22Rv1 (cell line): ENCODE data around the gene PPP4R3B.

Source experiments
- ZFX ChIP-seq: fragments of 450-650 bp; IDR thresholded peaks from 2 replicates; pipeline ENCODE4 v1.6.1; 2017; ENCODE audit warnings: antibody characterized with exemption, borderline replicate concordance
- TF ChIP-seq, protein P1 (sequence below): fragments of 450-650 bp; IDR thresholded peaks from 2 replicates; pipeline ENCODE4 v1.5.1; 2017; ENCODE audit warnings: mild to moderate bottlenecking

DNA sequence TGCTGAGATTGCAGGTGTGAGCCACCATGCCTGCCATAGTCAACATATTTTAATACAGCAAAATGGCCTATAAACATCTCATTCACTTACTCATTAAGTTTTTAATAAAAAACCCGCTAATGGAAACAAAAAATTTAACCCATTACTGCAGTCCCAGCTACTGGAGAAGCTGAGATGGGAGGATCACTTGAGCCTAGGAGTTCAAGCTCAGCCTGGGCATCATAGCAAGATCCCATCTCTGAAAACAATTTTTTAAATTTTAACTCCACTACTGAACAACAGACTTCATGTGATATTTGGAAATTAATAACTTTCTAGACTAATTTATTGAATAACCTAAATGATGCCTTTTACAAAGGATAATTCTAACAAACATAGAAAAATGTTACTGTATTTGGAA lies 5.4 kb downstream of the PPP4R3B start:
- TF ChIP-seq, protein P1, sequence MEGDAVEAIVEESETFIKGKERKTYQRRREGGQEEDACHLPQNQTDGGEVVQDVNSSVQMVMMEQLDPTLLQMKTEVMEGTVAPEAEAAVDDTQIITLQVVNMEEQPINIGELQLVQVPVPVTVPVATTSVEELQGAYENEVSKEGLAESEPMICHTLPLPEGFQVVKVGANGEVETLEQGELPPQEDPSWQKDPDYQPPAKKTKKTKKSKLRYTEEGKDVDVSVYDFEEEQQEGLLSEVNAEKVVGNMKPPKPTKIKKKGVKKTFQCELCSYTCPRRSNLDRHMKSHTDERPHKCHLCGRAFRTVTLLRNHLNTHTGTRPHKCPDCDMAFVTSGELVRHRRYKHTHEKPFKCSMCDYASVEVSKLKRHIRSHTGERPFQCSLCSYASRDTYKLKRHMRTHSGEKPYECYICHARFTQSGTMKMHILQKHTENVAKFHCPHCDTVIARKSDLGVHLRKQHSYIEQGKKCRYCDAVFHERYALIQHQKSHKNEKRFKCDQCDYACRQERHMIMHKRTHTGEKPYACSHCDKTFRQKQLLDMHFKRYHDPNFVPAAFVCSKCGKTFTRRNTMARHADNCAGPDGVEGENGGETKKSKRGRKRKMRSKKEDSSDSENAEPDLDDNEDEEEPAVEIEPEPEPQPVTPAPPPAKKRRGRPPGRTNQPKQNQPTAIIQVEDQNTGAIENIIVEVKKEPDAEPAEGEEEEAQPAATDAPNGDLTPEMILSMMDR, result no peak
- TF ChIP-seq ZFX, result no peak
